Measurements from ENCODE around the gene UQCRH. TPM values are rescaled to one million over a fixed set of nuclear protein-coding genes. Genes with fewer than 3 reads are reported as not detected.

Gene UQCRH
- total and polyA plus RNA-seq, 2 donors from 2014 or later: 188 to 850 TPM

- Histone ChIP-seq H3K27ac (ENCODE audit: low read depth in 2 of 2, low read length in 2 of 2) (peak overlapping the region; percentile 98), H3K36me3 (ENCODE audit: control insufficient read depth in 2 of 3, insufficient read depth in 3 of 3, low read length in 3 of 3) (peaks cover 2 to 12% (median 8%) of the 10 kb centered on the region in 3 donors), H3K4me3 (ENCODE audit: low read length in 3 of 3) (peak overlapping the region; percentile 91 to 95 (median 94)), H3K4me1 (ENCODE audit: control insufficient read depth in 2 of 3, insufficient read depth in 2 of 3, low read depth in 1 of 3, low read length in 3 of 3) (peaks cover 0 to 9% (median 7%) of the 10 kb centered on the region in 3 donors), H3K9ac (ENCODE audit: low read length in 3 of 3) (peak overlapping the region; percentile 50 to 98 (median 82)), H3K9me3 (ENCODE audit: control insufficient read depth in 2 of 3, insufficient read depth in 1 of 3, low read length in 3 of 3) (no peaks in the 10 kb centered on the region), H3K27me3 (ENCODE audit: control insufficient read depth, insufficient read depth, low read length) (no peaks in the 10 kb centered on the region)
- DNase-seq (peak in 4 of 5 donors; percentile 14 to 65 (median 17)), FAIRE-seq (no peak)
- no peak for TF ChIP-seq CTCF (IDR thresholded peaks at IDR 0.05; ENCODE audit: borderline replicate concordance, extremely low read depth, insufficient read depth)
- intact Hi-C loops (cut with DNase I): no loop called here
These were observed 38.0 kb downstream of the UQCRH start for GRCh38 chr1:46341222-46342083.

GRCh38 chr1:46342084-46342656 is 38.7 kb downstream of the UQCRH start:
- FAIRE-seq (no peak), DNase-seq (peak in 1 of 5 donors; percentile 26)
- Histone ChIP-seq H3K4me1 (ENCODE audit: control insufficient read depth in 2 of 3, insufficient read depth in 2 of 3, low read depth in 1 of 3, low read length in 3 of 3) (peaks cover 0 to 9% (median 7%) of the 10 kb centered on the region in 3 donors), H3K27ac (ENCODE audit: low read depth in 2 of 2, low read length in 2 of 2) (no peak overlapping the region), H3K9me3 (ENCODE audit: control insufficient read depth in 2 of 3, insufficient read depth in 1 of 3, low read length in 3 of 3) (no peaks in the 10 kb centered on the region), H3K4me3 (ENCODE audit: low read length in 3 of 3) (no peak overlapping the region), H3K9ac (ENCODE audit: low read length in 3 of 3) (no peak overlapping the region), H3K36me3 (ENCODE audit: control insufficient read depth in 2 of 3, insufficient read depth in 3 of 3, low read length in 3 of 3) (peaks cover 2 to 16% (median 12%) of the 10 kb centered on the region in 3 donors), H3K27me3 (ENCODE audit: control insufficient read depth, insufficient read depth, low read length) (no peaks in the 10 kb centered on the region)
- no peak for TF ChIP-seq CTCF (IDR thresholded peaks at IDR 0.05; ENCODE audit: borderline replicate concordance, extremely low read depth, insufficient read depth)
- intact Hi-C loops (cut with DNase I): no loop called here

- Histone ChIP-seq H3K27me3 (ENCODE audit: control insufficient read depth, insufficient read depth, low read length) (no peaks in the 10 kb centered on the region), H3K9ac (ENCODE audit: low read length in 3 of 3) (no peak overlapping the region), H3K36me3 (ENCODE audit: control insufficient read depth in 2 of 3, insufficient read depth in 3 of 3, low read length in 3 of 3) (peaks cover 2 to 16% (median 16%) of the 10 kb centered on the region in 3 donors), H3K27ac (ENCODE audit: low read depth in 2 of 2, low read length in 2 of 2) (no peak overlapping the region), H3K4me3 (ENCODE audit: low read length in 3 of 3) (no peak overlapping the region), H3K4me1 (ENCODE audit: control insufficient read depth in 2 of 3, insufficient read depth in 2 of 3, low read depth in 1 of 3, low read length in 3 of 3) (peaks cover 0 to 9% (median 7%) of the 10 kb centered on the region in 3 donors), H3K9me3 (ENCODE audit: control insufficient read depth in 2 of 3, insufficient read depth in 1 of 3, low read length in 3 of 3) (no peaks in the 10 kb centered on the region)
- no peak for FAIRE-seq
- no peak for TF ChIP-seq CTCF (IDR thresholded peaks at IDR 0.05; ENCODE audit: borderline replicate concordance, extremely low read depth, insufficient read depth)
- intact Hi-C loops (cut with DNase I): no loop called here
- no peak for DNase-seq
These were observed 39.3 kb downstream of the UQCRH start for GRCh38 chr1:46342677-46343350.
